HEK293 (cell line): ENCODE measurements around the gene ZNF354C.

Experiments
- CTCF ChIA-PET: fragments of 350-600 bp; formaldehyde crosslinking; extraction: SDS; loops from one replicate; lab custom pipeline; 2021; ENCODE audit warnings: antibody characterized with exemption; lab: Yijun Ruan, JAX
- POLR2A ChIA-PET: fragments of 300-600 bp; formaldehyde crosslinking; extraction: SDS; loops from one replicate; lab custom pipeline; 2020; ENCODE audit warnings: antibody characterized with exemption, inconsistent platforms; lab: Yijun Ruan, JAX
- H3K27ac ChIP-seq: fragments of 200-500 bp; sonication (Bioruptor generic); 2 replicates; pipeline ENCODE4 v1.5.1; 2014; ENCODE audit warnings: low read depth, low read length, control low read depth, inconsistent platforms; ENCODE audit errors: extremely low read depth
- H3K36me3 ChIP-seq, 2 experiments: fragments of 200-500 bp in 1 of 2; sonication (Bioruptor generic) in 1 of 2; 1 replicate in 1 of 2; 2 replicates in 1 of 2; pipeline ENCODE4 v1.5.1; 2014 to 2017; ENCODE audit warnings: inconsistent platforms in 2 of 2, low read length in 2 of 2; ENCODE audit not compliant: control insufficient read depth in 2 of 2, insufficient read depth in 1 of 2
- H3K4me1 ChIP-seq: fragments of 200-500 bp; sonication (Bioruptor generic); 2 replicates; pipeline ENCODE4 v1.5.1; 2014; ENCODE audit warnings: mild to moderate bottlenecking, low read length, inconsistent platforms; ENCODE audit not compliant: control insufficient read depth, insufficient read depth
- H3K4me3 ChIP-seq: 2 replicates; pipeline ENCODE4 v1.5.1; 2011; ENCODE audit warnings: low read depth, mild to moderate bottlenecking, control low read depth, low read length, moderate library complexity
- H3K9me3 ChIP-seq: fragments of 200-500 bp; sonication (Bioruptor generic); 2 replicates; pipeline ENCODE4 v1.5.1; 2014; ENCODE audit warnings: low read depth, low read length, inconsistent platforms; ENCODE audit not compliant: control insufficient read depth, insufficient read depth
- BCL11A ChIP-seq: fragments of 450-650 bp; formaldehyde crosslinking; IDR thresholded peaks from 2 replicates; pipeline ENCODE4 v1.5.1; 2016; ENCODE audit warnings: low read depth, missing biosample characterization, missing genetic modification characterization
- CTCF ChIP-seq: fragments of 450-650 bp; formaldehyde crosslinking; IDR thresholded peaks from 2 replicates; pipeline ENCODE4 v1.5.1; 2016; ENCODE audit warnings: missing biosample characterization, missing genetic modification characterization
- GLI2 ChIP-seq: fragments of 450-650 bp; formaldehyde crosslinking; IDR thresholded peaks from 2 replicates; pipeline ENCODE4; 2017; ENCODE audit warnings: missing biosample characterization, missing genetic modification characterization, low read depth, borderline replicate concordance
- PBX3 ChIP-seq: sonication (generic); formaldehyde crosslinking; IDR thresholded peaks from 2 replicates; pipeline ENCODE4 v1.8.1; 2022; ENCODE audit warnings: mild to moderate bottlenecking, moderate library complexity, missing genetic modification reagents
- SP3 ChIP-seq: fragments of 450-650 bp; formaldehyde crosslinking; IDR thresholded peaks from 2 replicates; pipeline ENCODE4 v1.5.1; 2016; ENCODE audit warnings: missing biosample characterization, missing genetic modification characterization
- TCF7L2 ChIP-seq: IDR thresholded peaks from 2 replicates; pipeline ENCODE4 v1.6.1; 2011; ENCODE audit warnings: low read depth, mild to moderate bottlenecking, inconsistent platforms, low read length, moderate library complexity, borderline replicate concordance
- TRIM28 ChIP-seq: IDR thresholded peaks from 2 replicates; pipeline ENCODE4 v1.6.1; 2011; ENCODE audit warnings: low read length, control low read depth, borderline replicate concordance
- ZFP3 ChIP-seq: fragments of 450-650 bp; formaldehyde crosslinking; IDR thresholded peaks from 2 replicates; pipeline ENCODE4 v1.5.1; 2016; ENCODE audit warnings: low read depth, missing biosample characterization, missing genetic modification characterization
- ZFP41 ChIP-seq: fragments of 450-650 bp; formaldehyde crosslinking; IDR thresholded peaks from 2 replicates; pipeline ENCODE4 v1.5.1; 2016; ENCODE audit warnings: missing biosample characterization, missing genetic modification characterization, borderline replicate concordance
- ZFP69B ChIP-seq: fragments of 450-650 bp; formaldehyde crosslinking; IDR thresholded peaks from 2 replicates; pipeline ENCODE4 v1.5.1; 2016; ENCODE audit warnings: missing biosample characterization, missing genetic modification characterization
- ZIC2 ChIP-seq: fragments of 450-650 bp; formaldehyde crosslinking; IDR thresholded peaks from 2 replicates; pipeline ENCODE4 v1.5.1; 2016; ENCODE audit warnings: missing biosample characterization, missing genetic modification characterization
- ZNF157 ChIP-seq: fragments of 450-650 bp; formaldehyde crosslinking; IDR thresholded peaks from 2 replicates; pipeline ENCODE4 v1.5.1; 2016; ENCODE audit warnings: missing biosample characterization, missing genetic modification characterization
- ZNF19 ChIP-seq: fragments of 450-650 bp; formaldehyde crosslinking; IDR thresholded peaks from 2 replicates; pipeline ENCODE4; 2016; ENCODE audit warnings: missing biosample characterization, missing genetic modification characterization, low read depth
- ZNF335 ChIP-seq: fragments of 450-650 bp; formaldehyde crosslinking; conservative IDR thresholded peaks from 2 replicates; pipeline ENCODE4 v1.5.1; 2016; ENCODE audit warnings: missing biosample characterization, missing genetic modification characterization
- ZNF433 ChIP-seq: fragments of 450-650 bp; formaldehyde crosslinking; IDR thresholded peaks from 2 replicates; pipeline ENCODE4 v1.5.1; 2016; ENCODE audit warnings: missing biosample characterization, missing genetic modification characterization, low read depth
- ZNF449 ChIP-seq: fragments of 450-650 bp; formaldehyde crosslinking; IDR thresholded peaks from 2 replicates; pipeline ENCODE4 v1.5.1; 2017; ENCODE audit warnings: missing biosample characterization, mild to moderate bottlenecking, missing genetic modification characterization, moderate library complexity
- ZNF501 ChIP-seq: fragments of 450-650 bp; formaldehyde crosslinking; IDR thresholded peaks from 2 replicates; pipeline ENCODE4 v1.5.1; 2016; ENCODE audit warnings: missing biosample characterization, missing genetic modification characterization
- ZNF510 ChIP-seq: fragments of 450-650 bp; formaldehyde crosslinking; IDR thresholded peaks from 2 replicates; pipeline ENCODE4 v1.5.1; 2018; ENCODE audit warnings: mild to moderate bottlenecking, missing genetic modification characterization, missing biosample characterization; ENCODE audit not compliant: insufficient replicate concordance
- ZNF549 ChIP-seq: fragments of 450-650 bp; IDR thresholded peaks from 2 replicates; pipeline ENCODE4 v1.5.1; 2018; ENCODE audit warnings: missing biosample characterization, missing genetic modification characterization, mild to moderate bottlenecking, inconsistent platforms, moderate library complexity
- ZNF555 ChIP-seq: fragments of 450-650 bp; formaldehyde crosslinking; conservative IDR thresholded peaks from 2 replicates; pipeline ENCODE4 v1.5.1; 2017; ENCODE audit warnings: missing biosample characterization, mild to moderate bottlenecking, missing genetic modification characterization, inconsistent platforms
- ZNF561 ChIP-seq: fragments of 450-650 bp; IDR thresholded peaks from 2 replicates; pipeline ENCODE4 v1.5.1; 2018; ENCODE audit warnings: missing biosample characterization, missing genetic modification characterization, borderline replicate concordance
- ZNF596 ChIP-seq: fragments of 450-650 bp; IDR thresholded peaks from 2 replicates; pipeline ENCODE4 v1.5.0; 2018; ENCODE audit warnings: missing biosample characterization, mild to moderate bottlenecking, missing genetic modification characterization, moderate library complexity
- ZNF621 ChIP-seq: fragments of 450-650 bp; formaldehyde crosslinking; IDR thresholded peaks from 2 replicates; pipeline ENCODE4 v1.5.1; 2017; ENCODE audit warnings: missing biosample characterization, missing genetic modification characterization
- ZNF624 ChIP-seq: fragments of 450-650 bp; formaldehyde crosslinking; IDR thresholded peaks from 2 replicates; pipeline ENCODE4 v1.5.1; 2017; ENCODE audit warnings: missing biosample characterization, missing genetic modification characterization
- ZNF639 ChIP-seq: fragments of 450-650 bp; formaldehyde crosslinking; IDR thresholded peaks from 2 replicates; pipeline ENCODE4 v1.5.1; 2016; ENCODE audit warnings: missing biosample characterization, missing genetic modification characterization
- ZNF670 ChIP-seq: fragments of 450-650 bp; formaldehyde crosslinking; IDR thresholded peaks from 2 replicates; pipeline ENCODE4 v1.5.1; 2016; ENCODE audit warnings: missing biosample characterization, missing genetic modification characterization, low read depth
- ZNF692 ChIP-seq: fragments of 450-650 bp; formaldehyde crosslinking; IDR thresholded peaks from 2 replicates; pipeline ENCODE4 v1.5.1; 2016; ENCODE audit warnings: missing biosample characterization, missing genetic modification characterization
- ZNF701 ChIP-seq: fragments of 450-650 bp; formaldehyde crosslinking; IDR thresholded peaks from 2 replicates; pipeline ENCODE4 v1.5.1; 2016; ENCODE audit warnings: missing biosample characterization, missing genetic modification characterization
- ZNF791 ChIP-seq: fragments of 450-650 bp; formaldehyde crosslinking; IDR thresholded peaks from 2 replicates; pipeline ENCODE4 v1.5.1; 2016; ENCODE audit warnings: missing biosample characterization, missing genetic modification characterization
- ZSCAN18 ChIP-seq: fragments of 450-650 bp; formaldehyde crosslinking; IDR thresholded peaks from 2 replicates; pipeline ENCODE4 v1.5.1; 2016; ENCODE audit warnings: missing biosample characterization, missing genetic modification characterization

Gene ZNF354C

GRCh38 chr5:179023528-179024189 lies 36.5 kb upstream of the ZNF354C start, which contains the start of gene ZNF879:
ZNF879 (plus strand) TSS chr5:179023804; CDS start chr5:179025005, 1,201 bp downstream.
- H3K27ac ChIP-seq = no peak within 1 kb of the TSS
- ChIA-PET POLR2A (interaction anchor here (1.0 kb wide), 1 partner anchor 36 kb away, joined by 3 read pairs; the partner anchor contains the start of gene ZNF354C), CTCF (interaction anchor here (0.7 kb wide), 1 partner anchor 823 kb away, joined by 3 read pairs; no protein-coding TSS in a partner anchor)
- H3K4me3 ChIP-seq = peak within 1 kb of the TSS; percentile 45
- peaks cover 4 to 37% of the 10 kb centered on the region in 2 experiments; a peak in 2 of 3 replicates for H3K36me3 ChIP-seq
- no peaks in the 10 kb centered on the region; the same call in none of the 2 replicates for H3K9me3 ChIP-seq
- H3K4me1 ChIP-seq = no peaks in the 10 kb centered on the region
- TF ChIP-seq ZFP69B (tag by site-specific recombination) (no peak), GLI2 (tag by site-specific recombination) (no peak), ZNF596 (tag by site-specific recombination) (no peak), ZNF639 (tag by site-specific recombination) (no peak), TCF7L2 (no peak), ZNF510 (tag by site-specific recombination) (no peak), ZIC2 (tag by site-specific recombination) (no peak), TRIM28 (no peak), ZNF692 (tag by site-specific recombination) (peak; percentile 29; the same call in 1 of the 2 replicates), ZNF549 (tag by site-specific recombination) (no peak), ZNF335 (tag by site-specific recombination) (peak; percentile 81), ZNF561 (no peak; the same call in 1 of the 2 replicates), ZNF621 (no peak), ZNF449 (tag by site-specific recombination) (peak; percentile 91), PBX3 (CRISPR knock-in tag) (no peak), ZSCAN18 (tag by site-specific recombination) (no peak), ZFP41 (tag by site-specific recombination) (no peak), BCL11A (tag by site-specific recombination) (no peak), ZNF157 (no peak), ZNF670 (tag by site-specific recombination) (no peak), ZNF701 (no peak), SP3 (0 out of 2 replicates have a peak, but pooled peaks have one; percentile 41), ZNF624 (tag by site-specific recombination) (no peak), ZFP3 (tag by site-specific recombination) (no peak), ZNF433 (tag by site-specific recombination) (no peak), ZNF19 (tag by site-specific recombination) (no peak), ZNF501 (no peak), ZNF555 (tag by site-specific recombination) (no peak), CTCF (tag by site-specific recombination) (no peak), ZNF791 (tag by site-specific recombination) (no peak)
